ENCODE measurements around the gene FOXC2. TPM values are rescaled to one million over a fixed set of nuclear protein-coding genes. Genes with fewer than 3 reads are reported as not detected.
A peak's percentile ranks its signal among the peaks of the same experiment; 100 is the strongest.

The FOXC2 gene
- not detected for polyA plus RNA-seq (2012; ENCODE audit: low read depth, missing spikeins)

- no peak for FAIRE-seq
- DNase-seq (ENCODE audit: insufficient read length, low spot score), result no peak
- TF ChIP-seq POLR2A (IDR thresholded peaks at IDR 0.05; ENCODE audit: low read depth, low read length) (no peak), TAF1 (IDR thresholded peaks at IDR 0.05; ENCODE audit: low read depth, low read length) (no peak), SPI1 (IDR thresholded peaks at IDR 0.05; ENCODE audit: low read depth, low read length) (no peak), PAX5 (IDR thresholded peaks at IDR 0.05; ENCODE audit: insufficient read depth, low read length, severe bottlenecking) (no peak), POLR2AphosphoS5 (IDR thresholded peaks at IDR 0.05; ENCODE audit: low read depth, low read length) (no peak), POU2F2 (IDR thresholded peaks at IDR 0.05; ENCODE audit: low read depth, low read length) (no peak)
These were observed at the start of gene FOXC2 for GRCh38 chr16:86566601-86566965. TSS of gene FOXC2 (plus strand) at chr16:86566829. CDS start at chr16:86567336, 507 bp downstream.

- DNase-seq (ENCODE audit: insufficient read length, low spot score) (no peak), FAIRE-seq (no peak)
- TF ChIP-seq TAF1 (IDR thresholded peaks at IDR 0.05; ENCODE audit: low read depth, low read length), result no peak
- no peak for TF ChIP-seq POLR2AphosphoS5 (IDR thresholded peaks at IDR 0.05; ENCODE audit: low read depth, low read length)
- TF ChIP-seq SPI1 (IDR thresholded peaks at IDR 0.05; ENCODE audit: low read depth, low read length), result no peak
- no peak for TF ChIP-seq POLR2A (IDR thresholded peaks at IDR 0.05; ENCODE audit: low read depth, low read length)
- no peak for TF ChIP-seq POU2F2 (IDR thresholded peaks at IDR 0.05; ENCODE audit: low read depth, low read length)
- no peak for TF ChIP-seq PAX5 (IDR thresholded peaks at IDR 0.05; ENCODE audit: insufficient read depth, low read length, severe bottlenecking)
These were observed 49.6 kb upstream of the FOXC2 start for GRCh38 chr16:86517033-86517432.

- TF ChIP-seq POU2F2 (IDR thresholded peaks at IDR 0.05; ENCODE audit: low read depth, low read length), result no peak
- TF ChIP-seq POLR2A (IDR thresholded peaks at IDR 0.05; ENCODE audit: low read depth, low read length), result no peak
- TF ChIP-seq POLR2AphosphoS5 (IDR thresholded peaks at IDR 0.05; ENCODE audit: low read depth, low read length), result no peak
- no peak for TF ChIP-seq PAX5 (IDR thresholded peaks at IDR 0.05; ENCODE audit: insufficient read depth, low read length, severe bottlenecking)
- no peak for TF ChIP-seq SPI1 (IDR thresholded peaks at IDR 0.05; ENCODE audit: low read depth, low read length)
- no peak for TF ChIP-seq TAF1 (IDR thresholded peaks at IDR 0.05; ENCODE audit: low read depth, low read length)
- FAIRE-seq, result peak; percentile 73
- DNase-seq (ENCODE audit: insufficient read length, low spot score), result no peak
These were observed 48.9 kb upstream of the FOXC2 start for GRCh38 chr16:86517652-86518258.

- no peak for TF ChIP-seq SPI1 (IDR thresholded peaks at IDR 0.05; ENCODE audit: low read depth, low read length)
- TF ChIP-seq TAF1 (IDR thresholded peaks at IDR 0.05; ENCODE audit: low read depth, low read length), result no peak
- no peak for TF ChIP-seq PAX5 (IDR thresholded peaks at IDR 0.05; ENCODE audit: insufficient read depth, low read length, severe bottlenecking)
- no peak for TF ChIP-seq POLR2A (IDR thresholded peaks at IDR 0.05; ENCODE audit: low read depth, low read length)
- DNase-seq (ENCODE audit: insufficient read length, low spot score), result no peak
- FAIRE-seq, result no peak
These were observed 47.5 kb upstream of the FOXC2 start for GRCh38 chr16:86519007-86519648.

DNA sequence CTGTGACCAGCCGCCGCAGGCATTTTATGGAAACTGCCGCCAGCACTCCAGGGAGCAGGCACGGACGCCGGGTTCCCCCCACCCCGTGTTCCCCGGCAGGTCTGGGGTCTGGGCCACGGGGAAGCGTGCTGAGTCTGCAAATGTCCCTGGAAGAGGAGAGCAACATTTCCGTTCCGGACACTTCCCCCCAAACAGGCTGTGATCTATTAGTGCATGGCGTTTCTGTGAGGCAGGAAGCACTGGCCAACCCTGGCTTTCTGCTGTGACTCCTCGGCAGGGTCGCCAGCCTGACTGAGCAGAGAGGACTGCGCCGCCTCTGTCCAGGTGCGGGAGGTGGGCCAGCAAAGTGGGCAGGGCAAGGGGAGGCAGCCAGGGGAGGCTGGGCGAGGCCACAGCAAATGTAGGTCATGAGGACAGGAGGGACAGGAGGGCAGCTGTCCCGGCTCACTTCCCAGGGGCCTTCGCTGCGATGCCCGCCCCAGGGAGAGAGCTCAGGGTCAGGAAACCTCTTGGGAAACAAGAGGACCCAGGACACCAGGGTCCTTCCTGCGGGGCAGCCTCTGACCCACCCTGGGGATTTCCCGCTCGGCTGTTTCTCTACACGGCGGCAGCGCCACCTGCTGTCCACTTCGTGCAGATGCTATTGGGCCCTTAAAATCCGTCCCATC is 46.8 kb upstream of the FOXC2 start:
- FAIRE-seq, result peak; percentile 89
- DNase-seq (ENCODE audit: insufficient read length, low spot score), result no peak
- no peak for TF ChIP-seq POLR2AphosphoS5 (IDR thresholded peaks at IDR 0.05; ENCODE audit: low read depth, low read length)
- no peak for TF ChIP-seq TAF1 (IDR thresholded peaks at IDR 0.05; ENCODE audit: low read depth, low read length)

GRCh38 chr16:86520317-86521210 is 46.1 kb upstream of the FOXC2 start:
- TF ChIP-seq POU2F2 (IDR thresholded peaks at IDR 0.05; ENCODE audit: low read depth, low read length) (no peak), POLR2A (IDR thresholded peaks at IDR 0.05; ENCODE audit: low read depth, low read length) (no peak)
- DNase-seq (ENCODE audit: insufficient read length, low spot score) (no peak), FAIRE-seq (no peak)

DNA sequence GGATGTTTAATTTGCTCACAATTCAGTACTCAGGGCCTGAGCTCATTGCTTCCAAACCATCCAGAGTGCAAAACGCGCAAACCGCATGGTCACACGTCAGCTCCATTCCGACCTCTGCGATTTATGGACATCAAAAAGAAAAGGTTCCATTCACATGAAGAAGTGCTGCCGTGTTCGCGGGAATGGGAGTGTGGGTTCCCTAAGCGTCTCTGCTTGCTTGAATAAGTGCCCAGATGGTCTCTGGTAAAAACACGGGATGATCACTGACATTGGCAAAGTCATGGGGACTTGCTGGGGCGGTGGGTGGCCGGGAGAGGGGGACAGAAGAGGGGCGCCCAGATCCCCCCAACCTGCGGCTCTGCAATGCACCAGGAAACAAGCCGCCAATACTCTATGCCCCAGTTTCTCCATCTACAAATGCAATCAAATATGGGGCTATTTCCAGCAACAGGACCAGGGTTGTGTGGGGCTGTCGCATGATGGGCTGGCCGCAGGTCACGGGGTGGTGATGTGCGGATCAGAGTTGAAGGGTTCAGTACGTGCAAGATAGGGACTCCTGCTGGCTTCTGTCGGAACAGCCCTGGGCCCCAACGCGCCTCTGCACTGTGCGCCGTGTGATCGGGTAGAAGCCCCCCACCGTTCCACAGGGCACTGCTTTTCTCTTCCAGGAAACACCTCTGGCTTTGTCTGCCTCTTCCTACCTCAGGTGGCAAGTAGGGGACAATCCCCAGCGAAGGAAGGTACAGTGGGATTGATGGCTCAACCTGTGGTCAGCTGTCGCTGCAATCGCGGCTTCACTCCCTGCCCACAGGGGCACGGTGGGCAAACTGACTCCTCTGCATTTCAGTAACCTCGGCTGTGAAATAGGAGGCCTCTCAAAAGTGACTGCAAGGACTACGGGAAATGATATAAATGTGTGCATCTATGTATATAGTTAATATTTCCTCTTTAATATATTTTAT is 45.1 kb upstream of the FOXC2 start:
- TF ChIP-seq SPI1 (IDR thresholded peaks at IDR 0.05; ENCODE audit: low read depth, low read length) (no peak), POU2F2 (IDR thresholded peaks at IDR 0.05; ENCODE audit: low read depth, low read length) (no peak), TAF1 (IDR thresholded peaks at IDR 0.05; ENCODE audit: low read depth, low read length) (no peak), PAX5 (IDR thresholded peaks at IDR 0.05; ENCODE audit: insufficient read depth, low read length, severe bottlenecking) (no peak), POLR2A (IDR thresholded peaks at IDR 0.05; ENCODE audit: low read depth, low read length) (no peak), POLR2AphosphoS5 (IDR thresholded peaks at IDR 0.05; ENCODE audit: low read depth, low read length) (no peak)
- no peak for FAIRE-seq
- no peak for DNase-seq (ENCODE audit: insufficient read length, low spot score)

GRCh38 chr16:86522634-86523033 is 44.0 kb upstream of the FOXC2 start:
- DNase-seq (ENCODE audit: insufficient read length, low spot score) (no peak), FAIRE-seq (no peak)

More at GRCh38 chr16:86522634-86523033, 44.0 kb upstream of the FOXC2 start:
- TF ChIP-seq POU2F2 (IDR thresholded peaks at IDR 0.05; ENCODE audit: low read depth, low read length), result no peak
